Pancreas (tissue), 10 donors: ENCODE results near the gene FPR3. TPM values are rescaled to one million over a fixed set of nuclear protein-coding genes. Genes with fewer than 3 reads are reported as not detected.

Experiments
- ATAC-seq, 4 donors: fragments of 200-7000 bp; cut with Tn5 transposase; one replicate each; pipeline versions ENCODE4 v1.8.0 to v1.9.1; 2020; ENCODE audit warnings: mild to moderate bottlenecking in 4 of 4, moderate library complexity in 4 of 4
- DNase-seq, 6 donors: peaks; one replicate each; pipeline ENCODE4 v3.0.0-alpha.2; 2020
- FAIRE-seq: peaks from 2 replicates; lab custom pipeline; 2012; peaks lifted over from hg19 to GRCh38; lab: Jason Lieb, UNC
- H3K27ac ChIP-seq, 4 donors: fragments of 200-600 bp; sonication (generic); 1 replicate in 3 of 4; 2 replicates in 1 of 4; pipeline versions ENCODE4 v1.5.0 to v1.8.0; 2020
- H3K27me3 ChIP-seq, 4 donors: fragments of 200-600 bp; one replicate each; pipeline ENCODE4 v1.8.0; 2021
- H3K36me3 ChIP-seq, 3 donors: fragments of 200-600 bp; sonication (generic) in 1 of 3; one replicate each; pipeline versions ENCODE4 v1.5.0 to v1.8.0; 2020 to 2021
- H3K4me1 ChIP-seq, 3 donors: fragments of 200-600 bp; one replicate each; pipeline ENCODE4 v1.8.0; 2021
- H3K4me3 ChIP-seq, 4 donors: fragments of 200-600 bp; sonication (generic) in 2 of 4; one replicate each; pipeline versions ENCODE4 v1.5.0 to v1.8.0; 2020 to 2021
- H3K9me3 ChIP-seq, 4 donors: fragments of 200-600 bp; one replicate each; pipeline ENCODE4 v1.8.0; 2021
- CTCF ChIP-seq, 4 donors: fragments of 200-600 bp; sonication (generic) in 3 of 4; IDR thresholded peaks; one replicate each; pipeline versions ENCODE4 v1.5.0 to v1.8.0; 2021; ENCODE audit warnings: antibody characterized with exemption in 4 of 4
- WGBS, 2 donors: extraction: QIAGEN DNeasy Blood & Tissue Kit; methylation state at CpG; one replicate each; pipeline ENCODE4 v1.1.7; 2013; 5-methylcytosine and 5-hydroxymethylcytosine counted together
- intact Hi-C, 3 donors: fragments of 100-400 bp; cut with DNase I; formaldehyde crosslinking; loops; one replicate each; pipeline versions ENCODE4 v1.11.1 to v1.14.2; 2022
- polyA plus RNA-seq, 2 donors: library from polyadenylated mRNA; stranded (reverse); fragments of 200-250 nt; gene quantifications; one replicate each; pipeline ENCODE4 v1.2.3, GENCODE V29; 2013
- total RNA-seq, 6 donors: library from RNA; stranded (reverse); fragmentation: NEBNext Ultra II Directional in 4 of 6; extraction: Animal tissue kit (Norgen Biotek cat#: 25700) in 4 of 6; gene quantifications; one replicate each; pipeline versions ENCODE4 v1.2.1 to v1.2.4, GENCODE V29; 2021 to 2023
- donor health status: healthy with polysubstance abuse.
- donor health status: DM: no; HTN: no; CAD: no; lungs with moderate emphysema.
- donor health status: DM: no; HTN: no; CAD: no.
- donor health status: control.
- donor health status: control.
- donor health status: Bipolar disorder and iron deficiency.
- donor health status: DM: yes; HTN: yes; CAD: no.
- donor health status: DM: no; HTN: no; CAD: no.
- donor health status: DM: no; HTN: no; CAD: no.
- donor health status: DM: yes; HTN: yes; CAD: no.

Gene FPR3
- total and polyA plus RNA-seq, 8 donors, result 0.32 to 10.4 (median 0.62) TPM

- Histone ChIP-seq H3K9me3 (peaks cover 0 to 13% (median 4%) of the 10 kb centered on the region in 4 donors), H3K36me3 (peaks cover 0 to 61% (median 22%) of the 10 kb centered on the region in 3 donors), H3K4me3 (no peak overlapping the region), H3K27ac (no peak overlapping the region), H3K27me3 (no peaks in the 10 kb centered on the region), H3K4me1 (no peaks in the 10 kb centered on the region)
- ATAC-seq, result no peak
- FAIRE-seq, result no peak
- 98 to 99% methylated on average over 4 of the region's 4 CpGs for WGBS, 2 donors
- intact Hi-C loops, result no loop called here
- TF ChIP-seq CTCF (IDR thresholded peaks at IDR 0.05), result no peak
- DNase-seq, result no peak
Observed at GRCh38 chr19:51873097-51873496, 78.1 kb downstream of the FPR3 start.

Other genes starting within 250 kb of the FPR3 start
- 1 to 10 TPM; 3.0 to 8.0 (median 4.6) TPM for gene ZNF175, start 223.9 kb upstream of the FPR3 start, total RNA-seq
- 1 to 10 TPM; 2.0 to 2.6 TPM for gene ZNF175, start 223.9 kb upstream of the FPR3 start, polyA plus RNA-seq
- under 1 TPM in 1 of 6 donors, not detected in 5; 0.37 TPM for gene SIGLEC5, start 164.8 kb upstream of the FPR3 start, total RNA-seq
- under 1 TPM; 0.05 to 0.11 TPM for gene SIGLEC5, start 164.8 kb upstream of the FPR3 start, polyA plus RNA-seq
- 1 to 10 TPM in 4 of 6 donors, under 1 TPM in 1, not detected in 1; 0.37 to 5.0 (median 1.6) TPM for gene SIGLEC14, start 148.3 kb upstream of the FPR3 start, total RNA-seq
- under 1 TPM; 0.12 to 0.27 TPM for gene SIGLEC14, start 148.3 kb upstream of the FPR3 start, polyA plus RNA-seq
- gene SPACA6, start 101.8 kb upstream of the FPR3 start, total RNA-seq, result 10 to 100 TPM in 1 of 6 donors, 1 to 10 TPM in 5; 3.8 to 12.4 (median 5.9) TPM
- 10 to 100 TPM; 27.2 to 29.4 TPM for gene SPACA6, start 101.8 kb upstream of the FPR3 start, polyA plus RNA-seq
- under 1 TPM in 4 of 6 donors, not detected in 2; 0.06 to 0.58 (median 0.36) TPM for gene HAS1, start 71.2 kb upstream of the FPR3 start, total RNA-seq
- 1 to 10 TPM in 1 of 2 donors, under 1 TPM in 1; 0.54 to 1.3 TPM for gene HAS1, start 71.2 kb upstream of the FPR3 start, polyA plus RNA-seq
- gene FPR1, start 43.3 kb upstream of the FPR3 start, total RNA-seq, result 1 to 10 TPM in 4 of 6 donors, under 1 TPM in 2; 0.37 to 6.8 (median 2.4) TPM
- under 1 TPM; 0.57 to 0.73 TPM for gene FPR1, start 43.3 kb upstream of the FPR3 start, polyA plus RNA-seq
- gene FPR2, start 34.0 kb upstream of the FPR3 start, total RNA-seq, result 1 to 10 TPM in 1 of 6 donors, under 1 TPM in 3, not detected in 2; 0.25 to 1.3 (median 0.69) TPM
- under 1 TPM in 1 of 2 donors, not detected in 1; 0.14 TPM for gene FPR2, start 34.0 kb upstream of the FPR3 start, polyA plus RNA-seq
- gene ZNF577, start 92.8 kb downstream of the FPR3 start, total RNA-seq, result 1 to 10 TPM; 2.9 to 8.9 (median 5.9) TPM
- 10 to 100 TPM; 10.7 to 53.0 TPM for gene ZNF577, start 92.8 kb downstream of the FPR3 start, polyA plus RNA-seq
- gene ZNF649, start 109.9 kb downstream of the FPR3 start, total RNA-seq, result 1 to 10 TPM; 3.0 to 7.7 (median 4.5) TPM
- 1 to 10 TPM; 1.9 to 4.5 TPM for gene ZNF649, start 109.9 kb downstream of the FPR3 start, polyA plus RNA-seq
- gene ZNF613, start 132.3 kb downstream of the FPR3 start, total RNA-seq, result 1 to 10 TPM in 4 of 6 donors, under 1 TPM in 2; 0.83 to 3.0 (median 1.8) TPM
- gene ZNF613, start 132.3 kb downstream of the FPR3 start, polyA plus RNA-seq, result 1 to 10 TPM; 1.0 to 3.4 TPM
- gene ZNF350, start 191.7 kb downstream of the FPR3 start, total RNA-seq, result 1 to 10 TPM; 3.9 to 7.6 (median 4.7) TPM
- 1 to 10 TPM; 3.7 to 8.1 TPM for gene ZNF350, start 191.7 kb downstream of the FPR3 start, polyA plus RNA-seq
- 1 to 10 TPM; 3.2 to 8.4 (median 5.4) TPM for gene ZNF615, start 213.1 kb downstream of the FPR3 start, total RNA-seq
- 1 to 10 TPM; 2.4 to 4.9 TPM for gene ZNF615, start 213.1 kb downstream of the FPR3 start, polyA plus RNA-seq
- gene ZNF614, start 233.2 kb downstream of the FPR3 start, total RNA-seq, result 1 to 10 TPM; 1.5 to 4.2 (median 2.1) TPM
- 1 to 10 TPM; 1.3 to 4.0 TPM for gene ZNF614, start 233.2 kb downstream of the FPR3 start, polyA plus RNA-seq